GM12878 (cell line): ENCODE data around the gene NRXN3. TPM values are rescaled to one million over a fixed set of nuclear protein-coding genes. Genes with fewer than 3 reads are reported as not detected.

Source experiments
- ATAC-seq: fragments of 200-7000 bp; cut with Tn5 transposase; 3 replicates; pipeline ENCODE4 v1.9.1; 2020; ENCODE audit warnings: mild to moderate bottlenecking, moderate library complexity
- BruUV-seq: library from RNA; stranded (reverse); fragments of 400-500 nt; replicated peaks from 2 replicates; lab custom pipeline; 2021; lab: Mats Ljungman, UMichigan
- CTCF ChIA-PET: fragments of 300-600 bp; sonication (Branson Sonifier 250); formaldehyde crosslinking; extraction: SDS; loops from one replicate; lab custom pipeline; 2021; ENCODE audit warnings: inconsistent platforms; lab: Yijun Ruan, JAX
- POLR2A ChIA-PET: fragments of 350-600 bp; formaldehyde crosslinking; extraction: SDS; loops from one replicate; lab custom pipeline; 2021; ENCODE audit warnings: inconsistent platforms; lab: Charles Lee
- RAD21 ChIA-PET: fragments of 300-600 bp; sonication (Branson Sonifier 250); formaldehyde crosslinking; loops from one replicate; lab custom pipeline; 2023; ENCODE audit warnings: antibody characterized with exemption; ENCODE audit not compliant: unreplicated experiment; lab: Charles Lee
- SMC1A ChIA-PET: fragments of 300-600 bp; sonication (Branson Sonifier 250); formaldehyde crosslinking; loops from one replicate; lab custom pipeline; 2023; ENCODE audit not compliant: unreplicated experiment, uncharacterized antibody; lab: Charles Lee
- DNase-seq: peaks from one replicate; pipeline ENCODE4 v3.0.0-alpha.2; 2011; ENCODE audit warnings: low read depth, low spot score
- FAIRE-seq: peaks from 3 replicates; lab custom pipeline; 2011; peaks lifted over from hg19 to GRCh38; lab: Jason Lieb, UNC
- H2AFZ ChIP-seq: 2 replicates; pipeline ENCODE4 v1.6.0; 2011; ENCODE audit warnings: low read depth, low read length, control low read depth; ENCODE audit not compliant: control insufficient read depth
- H3K27ac ChIP-seq: 2 replicates; pipeline ENCODE4 v1.5.1; 2011; ENCODE audit warnings: control low read depth; ENCODE audit not compliant: control insufficient read depth, insufficient read depth
- H3K27me3 ChIP-seq, 2 experiments: replicated peaks in 1 of 2; 2 replicates each; pipeline versions ENCODE4 v1.6.0 to v1.6.1; 2011; ENCODE audit warnings: low read length in 1 of 2; ENCODE audit not compliant: control insufficient read depth in 2 of 2, insufficient read depth in 2 of 2
- H3K36me3 ChIP-seq, 2 experiments: 2 replicates each; pipeline ENCODE4 v1.5.1; 2011; ENCODE audit warnings: low read length in 1 of 2; ENCODE audit not compliant: control insufficient read depth in 2 of 2, insufficient read depth in 2 of 2
- H3K4me1 ChIP-seq: 2 replicates; pipeline ENCODE4 v1.6.1; 2011; ENCODE audit warnings: mild to moderate bottlenecking, low read length, moderate library complexity, mixed read lengths; ENCODE audit not compliant: control insufficient read depth, insufficient read depth
- H3K4me2 ChIP-seq: 2 replicates; pipeline ENCODE4 v1.6.0; 2011; ENCODE audit warnings: control low read depth; ENCODE audit not compliant: control insufficient read depth, insufficient read depth
- H3K4me3 ChIP-seq: fragments of 200-600 bp; sonication (generic); 2 replicates; pipeline ENCODE4 v1.5.1; 2016
- H3K79me2 ChIP-seq: 2 replicates; pipeline ENCODE4 v1.6.0; 2011; ENCODE audit warnings: low read length; ENCODE audit not compliant: control insufficient read depth, insufficient read depth
- H3K9ac ChIP-seq: 2 replicates; pipeline ENCODE4 v1.8.0; 2011; ENCODE audit warnings: low read length, control low read depth, mixed read lengths; ENCODE audit not compliant: control insufficient read depth, insufficient read depth
- H3K9me3 ChIP-seq: replicated peaks from 3 replicates; pipeline ENCODE4 v1.5.1; 2011; ENCODE audit warnings: mild to moderate bottlenecking, low read length; ENCODE audit not compliant: control insufficient read depth, insufficient read depth
- H4K20me1 ChIP-seq: 2 replicates; pipeline ENCODE4 v1.6.0; 2011; ENCODE audit not compliant: control insufficient read depth, insufficient read depth
- POU2F2 ChIP-seq: IDR thresholded peaks from 3 replicates; pipeline ENCODE4 v1.6.1; 2011; ENCODE audit warnings: low read depth, mild to moderate bottlenecking, low read length, borderline replicate concordance
- RFX5 ChIP-seq: IDR thresholded peaks from 2 replicates; pipeline ENCODE4 v1.6.1; 2011; ENCODE audit warnings: low read depth, low read length, improper control_type of control experiment
- STAT3 ChIP-seq: IDR thresholded peaks from 2 replicates; pipeline ENCODE4 v1.6.1; 2011; ENCODE audit warnings: low read depth, low read length, improper control_type of control experiment
- YY1 ChIP-seq: IDR thresholded peaks from 2 replicates; pipeline ENCODE4 v1.6.1; 2011; ENCODE audit warnings: low read depth, mild to moderate bottlenecking, low read length
- ZNF24 ChIP-seq: fragments of 450-650 bp; IDR thresholded peaks from 2 replicates; pipeline ENCODE4 v1.6.1; 2017; ENCODE audit warnings: antibody characterized with exemption, mild to moderate bottlenecking
- ZNF687 ChIP-seq: fragments of 450-650 bp; IDR thresholded peaks from 2 replicates; pipeline ENCODE4 v1.6.1; 2017; ENCODE audit warnings: mild to moderate bottlenecking, moderate library complexity
- WGBS: methylation state at CpG from one replicate; pipeline ENCODE4 v1.1.6; 2016; ENCODE audit warnings: low lambda C conversion rate; ENCODE audit not compliant: insufficient replicate concordance, insufficient coverage; ENCODE audit errors: missing lambda C conversion rate; 5-methylcytosine and 5-hydroxymethylcytosine counted together
- in situ Hi-C: fragments of 300-500 bp; cut with MboI; formaldehyde crosslinking; loops from 9 replicates; pipeline ENCODE4 v1.14.3; 2018; ENCODE audit warnings: mixed read lengths
- intact Hi-C: fragments of 100-400 bp; cut with micrococcal nuclease; formaldehyde crosslinking; loops from one replicate; pipeline ENCODE4 v1.14.2; 2022; ENCODE audit not compliant: unreplicated experiment
- polyA plus RNA-seq, 11 experiments: library from polyadenylated mRNA; depleted of rRNA in 4 of 11; unstranded in 6 of 11; stranded (reverse) in 5 of 11; fragments of >200 nt; fragmentation: Nextera tagmentation in 4 of 11; fragmentation: Illumina TruSeq in 1 of 11; extraction: Ambion mirVana in 4 of 11; extraction: Trizol in 1 of 11; gene quantifications; 1 replicate in 1 of 11; 2 replicates in 10 of 11; pipeline versions ENCODE4 v1.2.1 to v1.2.3, GENCODE V29; 2011 to 2016; ENCODE audit warnings: inconsistent platforms in 2 of 11, missing spikeins in 2 of 11, low read depth in 1 of 11
- total RNA-seq, 4 experiments: library from RNA; depleted of rRNA in 3 of 4; stranded (reverse); fragments of >200 nt in 3 of 4; fragmentation: Illumina TruSeq in 1 of 4; extraction: Trizol in 1 of 4; gene quantifications; 2 replicates each; pipeline versions ENCODE4 v1.2.1 to v1.2.3, GENCODE V29; 2013 to 2021
- TF ChIP-seq, protein P1 (sequence below), 3 experiments: IDR thresholded peaks in 2 of 3; conservative IDR thresholded peaks in 1 of 3; 2 replicates each; pipeline ENCODE4 v1.5.1; 2011; ENCODE audit warnings: low read depth in 3 of 3, low read length in 3 of 3, mild to moderate bottlenecking in 3 of 3, control low read depth in 2 of 3, moderate library complexity in 2 of 3, inconsistent platforms in 1 of 3, mixed read lengths in 1 of 3; ENCODE audit not compliant: control insufficient read depth in 2 of 3, insufficient read depth in 1 of 3; ENCODE audit errors: extremely low read depth in 1 of 3
- TF ChIP-seq, protein P2 (sequence below): IDR thresholded peaks from 2 replicates; pipeline ENCODE4 v1.6.1; 2011; ENCODE audit warnings: low read depth, low read length, improper control_type of control experiment, borderline replicate concordance

NRXN3 gene
- total and polyA plus RNA-seq, 10 of the 15 experiments (the other 5 are each of a cell fraction or from before 2014, with no cell fraction given): 0.52 to 3.3 (median 1.4) TPM

GRCh38 chr14:78238141-78238540 is 68.0 kb downstream of the NRXN3 start:
- ChIA-PET RAD21 (no interaction called here), SMC1A (no interaction called here), POLR2A (no interaction called here), CTCF (no interaction called here)
- intact Hi-C loops: no loop called here
- WGBS: 32% methylated on average over 10 of the region's 10 CpGs
- Histone ChIP-seq H3K4me1 (no peaks in the 10 kb centered on the region), H3K9ac (no peak overlapping the region), H4K20me1 (no peaks in the 10 kb centered on the region), H3K4me2 (no peak overlapping the region), H3K79me2 (no peaks in the 10 kb centered on the region), H3K36me3 (no peaks in the 10 kb centered on the region), H3K27ac (no peak overlapping the region), H3K9me3 (no peaks in the 10 kb centered on the region), H3K4me3 (no peak overlapping the region), H3K27me3 (no peaks in the 10 kb centered on the region; a peak in 2 of 4 replicates), H2AFZ (no peak overlapping the region)
- in situ Hi-C loops: no loop called here
- TF ChIP-seq STAT3 (no peak), POU2F2 (no peak), ZNF24 (no peak), YY1 (no peak), RFX5 (no peak), ZNF687 (no peak)
- TF ChIP-seq, protein P1, sequence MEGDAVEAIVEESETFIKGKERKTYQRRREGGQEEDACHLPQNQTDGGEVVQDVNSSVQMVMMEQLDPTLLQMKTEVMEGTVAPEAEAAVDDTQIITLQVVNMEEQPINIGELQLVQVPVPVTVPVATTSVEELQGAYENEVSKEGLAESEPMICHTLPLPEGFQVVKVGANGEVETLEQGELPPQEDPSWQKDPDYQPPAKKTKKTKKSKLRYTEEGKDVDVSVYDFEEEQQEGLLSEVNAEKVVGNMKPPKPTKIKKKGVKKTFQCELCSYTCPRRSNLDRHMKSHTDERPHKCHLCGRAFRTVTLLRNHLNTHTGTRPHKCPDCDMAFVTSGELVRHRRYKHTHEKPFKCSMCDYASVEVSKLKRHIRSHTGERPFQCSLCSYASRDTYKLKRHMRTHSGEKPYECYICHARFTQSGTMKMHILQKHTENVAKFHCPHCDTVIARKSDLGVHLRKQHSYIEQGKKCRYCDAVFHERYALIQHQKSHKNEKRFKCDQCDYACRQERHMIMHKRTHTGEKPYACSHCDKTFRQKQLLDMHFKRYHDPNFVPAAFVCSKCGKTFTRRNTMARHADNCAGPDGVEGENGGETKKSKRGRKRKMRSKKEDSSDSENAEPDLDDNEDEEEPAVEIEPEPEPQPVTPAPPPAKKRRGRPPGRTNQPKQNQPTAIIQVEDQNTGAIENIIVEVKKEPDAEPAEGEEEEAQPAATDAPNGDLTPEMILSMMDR (IDR thresholded peaks at IDR 0.05 in 2 of 3, conservative IDR thresholded peaks at IDR 0.05 in 1 of 3; ENCODE audit: control insufficient read depth in 2 of 3, extremely low read depth in 1 of 3, insufficient read depth in 1 of 3, low read depth in 3 of 3, low read length in 3 of 3): no peak
- TF ChIP-seq, protein P2, sequence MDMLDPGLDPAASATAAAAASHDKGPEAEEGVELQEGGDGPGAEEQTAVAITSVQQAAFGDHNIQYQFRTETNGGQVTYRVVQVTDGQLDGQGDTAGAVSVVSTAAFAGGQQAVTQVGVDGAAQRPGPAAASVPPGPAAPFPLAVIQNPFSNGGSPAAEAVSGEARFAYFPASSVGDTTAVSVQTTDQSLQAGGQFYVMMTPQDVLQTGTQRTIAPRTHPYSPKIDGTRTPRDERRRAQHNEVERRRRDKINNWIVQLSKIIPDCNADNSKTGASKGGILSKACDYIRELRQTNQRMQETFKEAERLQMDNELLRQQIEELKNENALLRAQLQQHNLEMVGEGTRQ: no peak
- no TSS peak for BruUV-seq
- ATAC-seq (no peak), FAIRE-seq (no peak), DNase-seq (no peak)
